Non-pigmented ciliary epithelial cell (primary cell): ENCODE data around the gene IER5.
"Not testable (repeated sequence)": the region's sequence is repeated elsewhere in the genome, so short reads cannot be mapped to it uniquely, and the experiment has no call there.

Source experiments
- DNase-seq: peaks from one replicate; pipeline ENCODE4 v3.0.0-alpha.2; 2010; ENCODE audit warnings: low read depth

IER5 gene

GRCh38 chr1:181115971-181116370 lies 27.5 kb downstream of the IER5 start:
- not testable (repeated sequence) for DNase-seq

- no peak for DNase-seq
Observed at GRCh38 chr1:181116819-181117390, 28.4 kb downstream of the IER5 start.

GRCh38 chr1:181117648-181118449 lies 29.3 kb downstream of the IER5 start:
- no peak for DNase-seq

- no peak for DNase-seq
Observed at GRCh38 chr1:181119093-181119989, 30.8 kb downstream of the IER5 start.

GRCh38 chr1:181120924-181121323 lies 32.4 kb downstream of the IER5 start:
- no peak for DNase-seq

- DNase-seq, result no peak
Observed at GRCh38 chr1:181121498-181121897, 33.0 kb downstream of the IER5 start.

- no peak for DNase-seq
Observed at GRCh38 chr1:181122222-181122621, 33.7 kb downstream of the IER5 start.

- DNase-seq, result no peak
Observed at GRCh38 chr1:181123173-181123572, 34.7 kb downstream of the IER5 start.

- DNase-seq, result no peak
Observed at GRCh38 chr1:181124291-181124751, 35.8 kb downstream of the IER5 start.

GRCh38 chr1:181126289-181126688 lies 37.8 kb downstream of the IER5 start:
- no peak for DNase-seq

- DNase-seq, result no peak
Observed at GRCh38 chr1:181126871-181127587, 38.5 kb downstream of the IER5 start.

GRCh38 chr1:181127898-181128453 lies 39.5 kb downstream of the IER5 start:
- DNase-seq, result no peak

- no peak for DNase-seq
Observed at GRCh38 chr1:181128592-181129497, 40.3 kb downstream of the IER5 start.

GRCh38 chr1:181129771-181130606 lies 41.5 kb downstream of the IER5 start:
- DNase-seq, result no peak

GRCh38 chr1:181131255-181131941 lies 42.9 kb downstream of the IER5 start:
- no peak for DNase-seq

GRCh38 chr1:181133441-181133951 lies 45.0 kb downstream of the IER5 start:
- DNase-seq, result no peak

- no peak for DNase-seq
Observed at GRCh38 chr1:181133969-181134418, 45.5 kb downstream of the IER5 start.

GRCh38 chr1:181134543-181135436 lies 46.3 kb downstream of the IER5 start:
- no peak for DNase-seq
